ENCODE results near the gene ATXN10. TPM values are rescaled to one million over a fixed set of nuclear protein-coding genes. Genes with fewer than 3 reads are reported as not detected.

ATXN10 gene
- total RNA-seq, 1 donor from 2014 or later: 117 TPM

DNA sequence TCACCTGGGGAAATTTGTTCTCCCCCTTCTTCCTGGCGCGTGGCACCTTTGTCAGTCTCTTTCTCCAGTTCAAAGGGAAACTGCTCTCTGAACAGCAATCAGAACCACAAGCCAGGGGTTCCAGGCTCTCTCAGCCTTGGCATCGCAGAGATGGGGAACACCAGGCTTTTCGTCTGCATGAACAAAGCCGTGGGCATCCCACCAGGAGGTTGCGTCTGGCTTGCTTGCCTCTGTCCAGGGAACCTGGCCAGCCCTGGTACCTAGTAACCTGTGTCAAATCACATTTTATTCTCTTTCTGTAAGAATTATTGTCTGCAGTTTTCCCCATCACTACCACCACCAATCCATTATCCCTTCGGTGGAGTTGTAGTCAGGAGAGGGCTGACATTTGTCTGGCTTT, 198.4 kb downstream of the ATXN10 start:
- Mint-ChIP-seq H3K27me3 (ENCODE audit: low read depth) (peaks cover 24% of the 10 kb centered on the region), H3K4me1 (ENCODE audit: low read depth) (peaks cover 5% of the 10 kb centered on the region)

DNA sequence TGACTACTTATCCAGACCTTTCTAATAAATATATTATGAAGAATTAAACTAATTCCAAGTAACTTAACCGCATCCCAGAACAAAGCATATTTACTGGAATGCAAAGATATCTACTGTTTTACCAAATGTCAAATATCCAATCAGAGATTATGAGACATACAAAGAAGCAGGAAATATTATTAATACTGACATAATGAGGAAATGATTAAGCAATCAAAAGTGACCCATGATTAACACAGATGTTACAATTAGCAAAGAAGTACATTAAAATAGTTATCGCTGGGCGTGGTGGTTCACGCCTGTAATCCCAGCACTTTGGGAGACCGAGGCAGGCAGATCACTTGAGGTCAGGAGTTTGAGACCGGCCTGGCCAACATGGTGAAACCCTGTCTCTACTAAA, 200.1 kb downstream of the ATXN10 start:
- peaks cover 10% of the 10 kb centered on the region for H3K36me3 Mint-ChIP-seq (ENCODE audit: low read depth)
- H3K27me3 Mint-ChIP-seq (ENCODE audit: low read depth): peaks cover 27% of the 10 kb centered on the region
- H3K4me1 Mint-ChIP-seq (ENCODE audit: low read depth): peaks cover 3% of the 10 kb centered on the region
- H3K9me3 Mint-ChIP-seq (ENCODE audit: low read depth): peaks cover 10% of the 10 kb centered on the region
- H3K4me3 Mint-ChIP-seq (ENCODE audit: unreplicated experiment): no peak overlapping the region
- TF ChIP-seq, protein P1, sequence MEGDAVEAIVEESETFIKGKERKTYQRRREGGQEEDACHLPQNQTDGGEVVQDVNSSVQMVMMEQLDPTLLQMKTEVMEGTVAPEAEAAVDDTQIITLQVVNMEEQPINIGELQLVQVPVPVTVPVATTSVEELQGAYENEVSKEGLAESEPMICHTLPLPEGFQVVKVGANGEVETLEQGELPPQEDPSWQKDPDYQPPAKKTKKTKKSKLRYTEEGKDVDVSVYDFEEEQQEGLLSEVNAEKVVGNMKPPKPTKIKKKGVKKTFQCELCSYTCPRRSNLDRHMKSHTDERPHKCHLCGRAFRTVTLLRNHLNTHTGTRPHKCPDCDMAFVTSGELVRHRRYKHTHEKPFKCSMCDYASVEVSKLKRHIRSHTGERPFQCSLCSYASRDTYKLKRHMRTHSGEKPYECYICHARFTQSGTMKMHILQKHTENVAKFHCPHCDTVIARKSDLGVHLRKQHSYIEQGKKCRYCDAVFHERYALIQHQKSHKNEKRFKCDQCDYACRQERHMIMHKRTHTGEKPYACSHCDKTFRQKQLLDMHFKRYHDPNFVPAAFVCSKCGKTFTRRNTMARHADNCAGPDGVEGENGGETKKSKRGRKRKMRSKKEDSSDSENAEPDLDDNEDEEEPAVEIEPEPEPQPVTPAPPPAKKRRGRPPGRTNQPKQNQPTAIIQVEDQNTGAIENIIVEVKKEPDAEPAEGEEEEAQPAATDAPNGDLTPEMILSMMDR (IDR thresholded peaks at IDR 0.05): no peak
- DNase-seq (ENCODE audit: low spot score): no peak
- no peak overlapping the region for H3K27ac Mint-ChIP-seq (ENCODE audit: unreplicated experiment)

More for the DNA sequence above, 198.4 kb downstream of the ATXN10 start:
- no peak for DNase-seq (ENCODE audit: low spot score)
- Mint-ChIP-seq H3K4me3 (ENCODE audit: unreplicated experiment) (no peak overlapping the region), H3K36me3 (ENCODE audit: low read depth) (peaks cover 9% of the 10 kb centered on the region), H3K9me3 (ENCODE audit: low read depth) (peaks cover 10% of the 10 kb centered on the region), H3K27ac (ENCODE audit: unreplicated experiment) (no peak overlapping the region)
- TF ChIP-seq, protein P1 (IDR thresholded peaks at IDR 0.05): no peak

DNA sequence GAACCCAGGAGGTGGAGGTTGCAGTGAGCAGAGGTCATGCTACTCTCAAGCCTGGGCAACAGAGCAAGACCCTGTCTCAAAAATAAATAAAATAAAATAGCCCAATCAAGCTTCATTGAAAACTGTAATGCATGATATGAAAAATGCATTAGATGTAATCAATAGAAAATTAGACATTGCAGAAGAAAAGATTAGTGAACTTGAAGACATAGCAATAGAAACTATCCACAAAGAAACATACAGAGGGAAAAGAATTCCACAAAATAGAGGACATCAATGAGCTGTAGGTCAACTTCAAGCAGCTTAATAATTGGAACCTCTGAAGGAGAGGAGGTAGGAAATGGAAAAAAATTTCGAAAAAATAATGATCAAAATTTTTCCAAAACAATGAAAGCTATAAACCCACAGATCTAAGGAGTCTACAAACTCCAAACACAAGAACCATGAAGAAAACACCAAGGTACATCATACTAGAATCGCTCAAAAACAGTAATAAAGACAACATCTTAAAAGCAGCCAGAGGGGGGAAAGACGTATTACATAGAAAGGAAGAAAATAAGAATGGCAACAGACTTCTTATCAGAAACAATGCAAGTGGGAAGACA, 201.1 kb downstream of the ATXN10 start:
- Mint-ChIP-seq H3K27me3 (ENCODE audit: low read depth) (peaks cover 27% of the 10 kb centered on the region), H3K4me1 (ENCODE audit: low read depth) (peaks cover 3% of the 10 kb centered on the region), H3K9me3 (ENCODE audit: low read depth) (peaks cover 10% of the 10 kb centered on the region), H3K27ac (ENCODE audit: unreplicated experiment) (no peak overlapping the region), H3K4me3 (ENCODE audit: unreplicated experiment) (no peak overlapping the region), H3K36me3 (ENCODE audit: low read depth) (peaks cover 10% of the 10 kb centered on the region)
- TF ChIP-seq, protein P1 (IDR thresholded peaks at IDR 0.05): no peak
- no peak for DNase-seq (ENCODE audit: low spot score)

DNA sequence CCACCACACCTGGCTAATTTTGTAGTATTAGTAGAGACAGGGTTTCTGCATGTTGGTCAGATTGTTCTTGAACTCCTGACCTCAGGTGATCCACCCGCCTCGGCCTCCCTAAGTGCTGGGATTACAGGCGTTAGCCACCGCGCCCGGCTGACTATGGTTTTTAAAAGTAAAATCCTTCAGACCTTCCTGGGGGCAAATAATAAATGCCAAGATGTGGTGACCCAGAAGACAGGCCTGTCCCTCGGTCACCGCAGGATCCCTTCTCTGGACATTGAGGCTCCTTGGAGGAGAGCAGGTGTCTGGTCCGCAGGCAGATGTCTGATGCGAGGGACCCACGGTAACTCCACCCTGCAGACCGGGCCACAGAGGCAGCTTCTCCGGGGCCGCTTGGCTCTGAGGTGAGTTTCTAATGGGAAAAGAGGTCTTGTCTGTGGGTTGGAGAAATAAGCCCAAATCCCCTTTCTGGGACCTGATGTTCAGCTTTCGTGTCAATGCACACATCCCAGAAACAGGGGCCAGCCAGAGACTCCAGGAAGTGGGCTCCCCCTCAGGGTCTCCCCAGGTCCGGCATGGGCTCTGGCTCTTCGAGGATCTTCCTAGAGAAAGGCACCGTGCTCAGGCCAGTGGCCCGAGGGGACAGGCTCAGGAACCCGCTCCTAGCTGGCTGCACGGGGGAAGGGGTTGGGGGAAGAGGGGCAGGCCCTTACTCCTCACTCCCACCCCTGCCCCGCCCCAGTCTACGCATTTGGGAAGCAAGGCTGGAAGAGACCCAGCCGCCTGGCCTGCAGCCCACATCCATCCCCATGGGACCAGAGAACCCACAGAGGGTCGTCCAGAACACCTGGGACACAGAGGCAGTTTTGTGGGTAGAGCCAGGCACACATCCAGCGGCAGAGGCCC, 204.8 kb downstream of the ATXN10 start:
- TF ChIP-seq, protein P1 (IDR thresholded peaks at IDR 0.05): no peak
- Mint-ChIP-seq H3K27ac (ENCODE audit: unreplicated experiment) (no peak overlapping the region), H3K36me3 (ENCODE audit: low read depth) (peaks cover 7% of the 10 kb centered on the region), H3K4me3 (ENCODE audit: unreplicated experiment) (no peak overlapping the region), H3K27me3 (ENCODE audit: low read depth) (peaks cover 27% of the 10 kb centered on the region), H3K9me3 (ENCODE audit: low read depth) (peaks cover 10% of the 10 kb centered on the region), H3K4me1 (ENCODE audit: low read depth) (peaks cover 3% of the 10 kb centered on the region)
- no peak for DNase-seq (ENCODE audit: low spot score)

DNA sequence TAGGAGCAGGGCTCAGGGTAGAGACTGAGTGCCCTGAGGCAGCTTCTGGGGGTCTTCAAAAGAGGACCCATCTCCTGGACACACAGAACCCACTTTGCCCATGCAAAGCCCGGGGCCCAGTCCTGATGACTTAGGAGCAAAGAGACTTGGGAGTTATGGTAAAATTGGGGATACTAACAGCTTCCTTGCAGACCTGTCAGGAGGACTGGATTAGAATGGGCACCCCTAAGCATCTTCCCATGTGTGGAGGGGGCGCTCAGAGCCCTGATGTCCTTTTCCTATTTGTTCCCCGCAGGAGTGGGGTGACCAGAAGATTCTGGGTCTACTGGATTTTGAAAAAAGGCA, 205.4 kb downstream of the ATXN10 start:
- DNase-seq (ENCODE audit: low spot score): no peak
- Mint-ChIP-seq H3K9me3 (ENCODE audit: low read depth) (peaks cover 10% of the 10 kb centered on the region), H3K4me1 (ENCODE audit: low read depth) (peaks cover 3% of the 10 kb centered on the region), H3K4me3 (ENCODE audit: unreplicated experiment) (no peak overlapping the region), H3K36me3 (ENCODE audit: low read depth) (peaks cover 7% of the 10 kb centered on the region), H3K27ac (ENCODE audit: unreplicated experiment) (no peak overlapping the region), H3K27me3 (ENCODE audit: low read depth) (peaks cover 27% of the 10 kb centered on the region)
- TF ChIP-seq, protein P1 (IDR thresholded peaks at IDR 0.05): no peak
